Activated CD4-positive, alpha-beta T cell treated with anti-CD3 and anti-CD28 coated beads, Interleukin-2, amount 10 ng/mL, durations not matched to agents 7 days and 5 days (primary cell): Measurements from ENCODE around the gene PRKAR1B. TPM values are rescaled to one million over a fixed set of nuclear protein-coding genes. Genes with fewer than 3 reads are reported as not detected.

Experiments used
- CTCF ChIA-PET: fragments of 350-600 bp; sonication (Branson Sonifier 250); formaldehyde crosslinking; loops from one replicate; lab custom pipeline; 2021; ENCODE audit warnings: antibody characterized with exemption; lab: Charles Lee
- POLR2A ChIA-PET: fragments of 350-600 bp; sonication (Branson Sonifier 250); formaldehyde crosslinking; loops from one replicate; lab custom pipeline; 2021; ENCODE audit warnings: antibody characterized with exemption; lab: Charles Lee
- DNase-seq: peaks from one replicate; pipeline ENCODE4 v3.0.0-alpha.2; 2020
- H3K27ac Mint-ChIP-seq: one replicate; pipeline ENCODE4 v1.8.0; 2021; ENCODE audit warnings: mild to moderate bottlenecking, moderate library complexity, mixed read lengths
- H3K27me3 Mint-ChIP-seq: one replicate; pipeline ENCODE4 v1.8.0; 2021; ENCODE audit warnings: mixed read lengths
- H3K36me3 Mint-ChIP-seq: one replicate; pipeline ENCODE4 v1.8.0; 2021; ENCODE audit warnings: low read depth, mixed read lengths
- H3K4me1 Mint-ChIP-seq: one replicate; pipeline ENCODE4 v1.8.0; 2021; ENCODE audit warnings: mixed read lengths
- H3K4me3 Mint-ChIP-seq: one replicate; pipeline ENCODE4 v1.8.0; 2021; ENCODE audit warnings: mild to moderate bottlenecking, moderate library complexity, mixed read lengths
- H3K9me3 Mint-ChIP-seq: one replicate; pipeline ENCODE4 v1.8.0; 2021; ENCODE audit warnings: mixed read lengths
- total RNA-seq, 2 experiments: library from RNA; stranded (reverse); gene quantifications; one replicate each; pipeline ENCODE4 v1.2.3, GENCODE V29; 2021

PRKAR1B gene
- total RNA-seq, 2 experiments from 2014 or later: 29.8 to 32.5 TPM

GRCh38 chr7:630111-630511 is 97.0 kb downstream of the PRKAR1B start:
- no peak overlapping the region for H3K4me3 Mint-ChIP-seq
- peaks cover 3% of the 10 kb centered on the region for H3K36me3 Mint-ChIP-seq
- H3K9me3 Mint-ChIP-seq: peaks cover 5% of the 10 kb centered on the region
- no peaks in the 10 kb centered on the region for H3K27me3 Mint-ChIP-seq
- no peak overlapping the region for H3K27ac Mint-ChIP-seq
- H3K4me1 Mint-ChIP-seq: no peaks in the 10 kb centered on the region
- DNase-seq: no peak
- CTCF ChIA-PET: interaction anchor here (0.6 to 1.1 kb wide), 2 partner anchors 11 to 47 kb away, joined by 3 read pairs; no protein-coding TSS in a partner anchor
- POLR2A ChIA-PET: no interaction called here

DNA sequence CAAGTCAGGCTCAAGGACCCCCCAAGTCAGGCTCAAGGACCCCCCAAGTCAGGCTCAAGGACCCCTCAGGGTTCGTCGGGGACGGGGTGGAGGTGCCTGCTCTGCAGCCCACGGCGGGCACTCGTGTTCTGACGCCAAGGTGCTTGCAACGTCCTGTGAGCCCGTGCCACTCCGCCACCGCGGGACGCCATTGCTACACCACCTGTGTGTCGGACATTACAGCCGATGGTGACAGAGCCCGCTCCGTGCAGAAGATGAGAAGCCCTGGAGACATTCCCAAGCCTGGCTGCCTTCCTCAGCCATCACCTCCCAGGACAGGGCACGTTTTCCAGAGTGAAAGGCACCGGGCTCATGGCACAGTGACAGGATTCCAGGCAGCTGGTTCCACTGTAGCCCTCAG is 98.3 kb downstream of the PRKAR1B start:
- no peak overlapping the region for H3K4me3 Mint-ChIP-seq
- ChIA-PET POLR2A (no interaction called here), CTCF (interaction anchor here (2.2 kb wide), 1 partner anchor 9 kb away, joined by 6 read pairs; no protein-coding TSS in a partner anchor)
- H3K27me3 Mint-ChIP-seq: no peaks in the 10 kb centered on the region
- H3K27ac Mint-ChIP-seq: no peak overlapping the region
- H3K9me3 Mint-ChIP-seq: peaks cover 14% of the 10 kb centered on the region
- no peak for DNase-seq
- H3K4me1 Mint-ChIP-seq: no peaks in the 10 kb centered on the region
- H3K36me3 Mint-ChIP-seq: peaks cover 12% of the 10 kb centered on the region

- CTCF ChIA-PET: interaction anchor here (2.2 kb wide), 1 partner anchor 9 kb away, joined by 6 read pairs; no protein-coding TSS in a partner anchor
- POLR2A ChIA-PET: no interaction called here
- no peak for DNase-seq
- Mint-ChIP-seq H3K27ac (no peak overlapping the region), H3K9me3 (peaks cover 16% of the 10 kb centered on the region), H3K36me3 (peaks cover 15% of the 10 kb centered on the region), H3K4me3 (no peak overlapping the region), H3K4me1 (no peaks in the 10 kb centered on the region), H3K27me3 (no peaks in the 10 kb centered on the region)
Observed at GRCh38 chr7:628402-628763, 98.7 kb downstream of the PRKAR1B start.

DNA sequence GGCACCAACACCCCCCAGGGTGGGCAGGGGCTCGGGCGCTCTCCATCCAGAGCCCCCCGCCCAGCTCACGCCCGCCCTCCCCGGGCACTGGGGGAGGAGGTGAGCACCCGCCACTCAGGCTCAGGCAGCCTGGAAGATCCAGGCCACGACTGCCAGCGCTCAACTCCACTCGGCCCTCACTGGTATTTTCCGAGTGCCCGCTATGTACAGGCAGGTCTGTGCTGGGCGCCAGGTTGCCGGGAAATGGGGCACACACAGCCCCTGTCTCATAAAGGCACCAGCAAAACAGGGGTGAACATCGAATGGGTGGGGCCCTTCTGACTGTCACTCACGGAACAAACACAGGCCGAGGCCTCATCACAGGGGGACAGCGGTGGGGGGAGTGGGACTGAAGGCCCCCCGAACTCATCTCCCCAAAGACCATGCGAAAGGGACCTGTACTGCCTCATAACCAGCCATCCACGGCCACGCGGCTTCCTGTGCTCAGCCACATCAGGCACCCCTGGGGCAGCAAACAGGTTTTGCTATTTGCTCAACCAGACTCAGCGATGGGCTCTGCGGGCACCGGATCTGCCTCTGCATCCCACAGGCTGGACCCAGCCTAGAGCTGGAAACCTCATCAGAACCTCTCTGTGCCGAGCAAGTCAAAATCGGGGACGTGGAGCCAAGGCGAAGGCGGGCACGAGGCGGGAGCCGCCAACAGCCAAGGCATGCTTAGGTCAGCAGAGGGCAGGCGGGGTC is 99.2 kb downstream of the PRKAR1B start:
- ChIA-PET CTCF (interaction anchor here (1.7 to 2.2 kb wide), 2 partner anchors 8 to 9 kb away, joined by 4 to 6 read pairs; no protein-coding TSS in a partner anchor), POLR2A (no interaction called here)
- no peak for DNase-seq
- Mint-ChIP-seq H3K36me3 (peaks cover 21% of the 10 kb centered on the region), H3K27ac (no peak overlapping the region), H3K9me3 (peaks cover 21% of the 10 kb centered on the region), H3K27me3 (no peaks in the 10 kb centered on the region), H3K4me3 (no peak overlapping the region), H3K4me1 (no peaks in the 10 kb centered on the region)

DNA sequence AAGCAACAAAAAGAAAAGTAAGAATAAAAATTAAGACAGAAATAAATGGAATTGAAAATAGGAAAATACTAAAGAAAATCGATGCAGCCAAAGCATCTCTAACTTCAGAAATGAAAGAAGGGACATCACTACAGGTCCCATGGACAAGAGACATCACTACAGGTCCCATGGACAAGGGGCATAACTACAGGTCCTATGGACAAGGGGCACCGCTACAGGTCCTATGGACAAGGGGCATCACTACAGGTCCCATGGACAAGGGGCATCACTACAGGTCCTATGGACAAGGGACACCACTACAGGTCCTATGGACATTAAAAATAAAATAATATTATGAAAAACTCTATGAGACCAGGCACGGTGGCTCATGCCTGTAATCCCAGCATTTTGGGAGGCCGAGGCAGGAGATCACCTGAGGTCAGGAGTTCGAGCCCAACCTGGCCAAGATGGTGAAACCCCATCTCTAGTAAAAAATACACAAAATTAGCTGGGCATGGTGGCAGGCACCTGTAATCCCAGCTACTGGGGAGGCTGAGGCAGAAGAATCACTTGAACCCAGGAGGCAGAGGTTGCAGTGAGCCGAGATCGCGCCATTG is 101.6 kb downstream of the PRKAR1B start:
- DNase-seq: no peak
- Mint-ChIP-seq H3K4me3 (no peak overlapping the region), H3K9me3 (peaks cover 43% of the 10 kb centered on the region), H3K27ac (no peak overlapping the region), H3K36me3 (peaks cover 44% of the 10 kb centered on the region), H3K4me1 (peaks cover 2% of the 10 kb centered on the region), H3K27me3 (no peaks in the 10 kb centered on the region)
- ChIA-PET POLR2A (no interaction called here), CTCF (interaction anchor here (1.2 to 1.5 kb wide), 3 partner anchors 10 to 361 kb away, joined by 3 read pairs; no protein-coding TSS in a partner anchor)

DNA sequence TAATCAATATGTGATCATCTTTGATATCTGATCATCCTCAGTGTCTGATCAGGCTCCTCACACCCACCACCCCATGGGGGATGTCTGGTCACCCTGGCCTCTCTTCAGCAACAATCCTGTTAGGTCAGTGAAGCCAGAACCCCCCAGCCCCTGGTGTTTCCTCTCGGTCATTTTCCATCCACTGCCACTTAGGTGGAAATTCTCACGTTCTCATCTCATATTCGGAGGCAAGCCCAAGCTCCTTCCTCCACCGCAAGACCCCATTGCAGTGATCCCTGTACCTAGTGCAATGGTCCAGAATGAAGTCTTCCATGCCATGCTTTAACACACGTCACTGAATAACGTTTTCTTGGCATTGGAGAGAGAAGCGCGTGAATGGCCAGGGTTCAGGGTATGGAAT is 103.6 kb downstream of the PRKAR1B start:
- no peak for DNase-seq
- Mint-ChIP-seq H3K9me3 (peaks cover 54% of the 10 kb centered on the region), H3K4me3 (no peak overlapping the region), H3K4me1 (peaks cover 20% of the 10 kb centered on the region), H3K27me3 (no peaks in the 10 kb centered on the region), H3K36me3 (peaks cover 61% of the 10 kb centered on the region), H3K27ac (no peak overlapping the region)
- ChIA-PET CTCF (interaction anchor here (1.0 kb wide), 1 partner anchor 14 kb away, joined by 3 read pairs; no protein-coding TSS in a partner anchor), POLR2A (no interaction called here)

DNA sequence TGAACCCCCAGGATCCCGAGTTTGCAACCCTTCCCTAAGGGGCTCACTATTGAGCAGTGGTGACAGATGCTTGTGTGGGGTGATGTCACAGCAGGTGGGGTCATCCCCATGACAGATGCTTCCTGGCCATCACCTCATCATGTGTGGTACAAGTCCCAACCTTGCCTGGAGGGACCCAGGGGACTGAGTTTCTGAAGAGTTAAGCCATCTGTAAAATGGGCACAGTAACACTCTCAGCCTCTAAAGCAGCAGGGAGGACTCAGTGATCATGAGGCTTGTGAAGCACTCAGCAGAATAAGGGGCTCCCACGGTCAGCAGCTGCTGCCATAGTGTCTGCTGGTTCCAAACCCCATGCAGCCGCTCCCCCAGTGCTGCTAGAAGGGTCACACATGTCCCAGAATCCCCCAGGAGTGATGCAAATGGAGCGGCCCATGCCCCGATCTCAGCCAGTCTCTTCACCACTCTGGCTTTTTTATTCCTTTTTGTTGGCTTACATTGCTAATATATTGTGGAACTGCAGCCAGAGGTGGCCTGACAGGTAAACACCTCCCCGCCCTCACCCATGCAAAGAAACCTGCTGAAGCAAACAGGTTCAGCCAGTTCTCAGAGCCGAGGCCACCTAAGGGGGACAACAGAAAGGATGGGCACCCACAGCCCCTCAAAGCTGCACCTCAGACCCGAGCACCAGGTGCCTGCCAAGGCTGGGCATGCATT is 105.4 kb downstream of the PRKAR1B start:
- H3K36me3 Mint-ChIP-seq: peaks cover 68% of the 10 kb centered on the region
- peaks cover 35% of the 10 kb centered on the region for H3K4me1 Mint-ChIP-seq
- POLR2A ChIA-PET: no interaction called here
- H3K27me3 Mint-ChIP-seq: no peaks in the 10 kb centered on the region
- peaks cover 54% of the 10 kb centered on the region for H3K9me3 Mint-ChIP-seq
- CTCF ChIA-PET: interaction anchor here (0.5 kb wide), 1 partner anchor 19 kb away, joined by 3 read pairs; no protein-coding TSS in a partner anchor
- peak overlapping the region; percentile 25 for H3K27ac Mint-ChIP-seq
- DNase-seq: no peak
- no peak overlapping the region for H3K4me3 Mint-ChIP-seq

GRCh38 chr7:620885-621284 is 106.2 kb downstream of the PRKAR1B start:
- peaks cover 42% of the 10 kb centered on the region for H3K4me1 Mint-ChIP-seq
- CTCF ChIA-PET: interaction anchor here (0.5 to 1.5 kb wide), 2 partner anchors 11 to 19 kb away, joined by 3 read pairs; no protein-coding TSS in a partner anchor
- peaks cover 66% of the 10 kb centered on the region for H3K36me3 Mint-ChIP-seq

GRCh38 chr7:620056-620455 is 107.0 kb downstream of the PRKAR1B start:
- Mint-ChIP-seq H3K4me1 (peaks cover 47% of the 10 kb centered on the region), H3K27ac (peak overlapping the region; percentile 100), H3K27me3 (no peaks in the 10 kb centered on the region), H3K4me3 (peak overlapping the region; percentile 13), H3K9me3 (peaks cover 48% of the 10 kb centered on the region), H3K36me3 (peaks cover 64% of the 10 kb centered on the region)
- ChIA-PET CTCF (interaction anchor here (0.7 to 1.5 kb wide), 7 partner anchors 8 to 50 kb away, joined by 3 to 6 read pairs (median 3); no protein-coding TSS in a partner anchor), POLR2A (no interaction called here)
- DNase-seq: no peak

More at GRCh38 chr7:620885-621284, 106.2 kb downstream of the PRKAR1B start:
- Mint-ChIP-seq H3K9me3 (peaks cover 52% of the 10 kb centered on the region), H3K27me3 (no peaks in the 10 kb centered on the region), H3K27ac (peak overlapping the region; percentile 9), H3K4me3 (no peak overlapping the region)
- DNase-seq: no peak
- POLR2A ChIA-PET: no interaction called here

DNA sequence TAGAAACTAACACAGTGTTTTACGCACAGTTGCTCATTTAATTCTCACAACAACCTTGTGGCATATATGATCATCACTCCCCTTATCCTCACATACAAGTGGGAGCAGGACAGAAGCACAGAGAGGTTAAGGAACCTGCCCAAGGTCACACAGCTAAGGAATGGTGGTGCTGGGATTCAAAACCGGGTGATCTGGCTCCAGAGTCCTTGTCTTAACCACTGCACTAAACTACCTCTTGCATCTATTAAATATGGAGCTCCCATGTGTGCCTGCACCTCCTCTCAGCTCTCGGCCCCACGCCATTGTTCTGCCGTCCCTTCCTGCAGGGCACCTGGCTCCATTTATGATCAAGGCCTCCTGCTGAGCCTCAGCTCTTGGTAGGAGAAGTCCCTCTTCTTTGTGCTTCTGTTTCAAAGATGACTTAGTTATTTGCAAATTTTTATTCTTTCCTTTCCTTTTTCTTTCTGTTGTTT is 107.7 kb downstream of the PRKAR1B start:
- Mint-ChIP-seq H3K27me3 (no peaks in the 10 kb centered on the region), H3K36me3 (peaks cover 58% of the 10 kb centered on the region), H3K4me3 (peak overlapping the region; percentile 72), H3K9me3 (peaks cover 42% of the 10 kb centered on the region), H3K27ac (peak overlapping the region; percentile 100), H3K4me1 (peaks cover 52% of the 10 kb centered on the region)
- POLR2A ChIA-PET: no interaction called here
- no peak for DNase-seq
- CTCF ChIA-PET: interaction anchor here (0.8 to 1.5 kb wide), 9 partner anchors 8 to 51 kb away, joined by 3 to 6 read pairs (median 3); no protein-coding TSS in a partner anchor

- peak overlapping the region; percentile 100 for H3K27ac Mint-ChIP-seq
- peak; percentile 86 for DNase-seq
- peak overlapping the region; percentile 72 for H3K4me3 Mint-ChIP-seq
- no peaks in the 10 kb centered on the region for H3K27me3 Mint-ChIP-seq
- ChIA-PET CTCF (interaction anchor here (0.8 to 1.5 kb wide), 6 partner anchors 9 to 51 kb away, joined by 3 to 6 read pairs (median 3); no protein-coding TSS in a partner anchor), POLR2A (interaction anchor here (0.6 to 1.8 kb wide), 3 partner anchors 14 to 195 kb away, joined by 3 to 6 read pairs (median 4); no protein-coding TSS in a partner anchor)
- H3K36me3 Mint-ChIP-seq: peaks cover 55% of the 10 kb centered on the region
- H3K9me3 Mint-ChIP-seq: peaks cover 40% of the 10 kb centered on the region
- H3K4me1 Mint-ChIP-seq: peaks cover 53% of the 10 kb centered on the region
Observed at GRCh38 chr7:618539-619367, 108.3 kb downstream of the PRKAR1B start.
